ENCODE data around the gene RILP.

Gene RILP

GRCh38 chr17:1648173-1648962 is 1.3 kb downstream of the RILP start:
- DNase-seq (ENCODE audit: low read depth) = no peak

- no peak for DNase-seq (ENCODE audit: low read depth)
These were observed 1.9 kb downstream of the RILP start for GRCh38 chr17:1647802-1648171.

DNA sequence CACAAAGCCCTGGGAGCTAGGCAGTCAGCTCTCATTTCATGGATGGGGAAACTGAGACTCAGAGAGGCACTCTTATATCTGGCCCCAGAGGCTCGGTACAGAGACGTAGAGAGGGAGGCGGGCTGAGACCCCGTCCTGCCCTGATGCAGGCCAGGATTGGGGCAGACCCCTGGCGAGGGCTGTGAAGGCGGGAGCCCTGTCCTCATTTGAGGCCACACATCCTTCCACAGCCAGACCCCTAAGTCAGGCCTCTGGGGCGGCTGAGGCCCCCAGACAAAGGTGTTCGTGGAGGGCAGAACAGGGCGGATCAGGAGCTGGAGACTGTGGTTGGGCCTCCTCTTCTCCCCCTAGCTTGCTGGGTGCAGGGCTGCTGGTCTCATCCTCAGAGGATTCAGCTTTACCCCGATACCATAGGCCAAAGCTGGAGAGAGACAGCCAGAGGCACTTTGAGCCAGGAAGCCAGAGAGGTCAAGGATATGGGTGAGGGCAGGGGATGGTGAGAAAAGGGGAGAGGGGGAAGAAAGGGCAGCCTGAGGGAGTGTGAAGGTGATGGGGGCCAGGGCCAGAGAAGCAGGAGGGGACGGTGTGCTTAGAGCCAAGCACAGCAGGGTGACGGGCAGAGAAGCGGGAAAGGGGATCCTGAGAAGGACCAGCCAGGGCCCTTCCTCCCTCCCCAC is 3.3 kb downstream of the RILP start:
- no peak for DNase-seq (ENCODE audit: low read depth)

- no peak for DNase-seq (ENCODE audit: low read depth)
These were observed 4.2 kb downstream of the RILP start, which contains the start of gene SCARF1 for GRCh38 chr17:1645207-1646171. TSS of gene SCARF1 (minus strand) at chr17:1645732. CDS start at chr17:1645697, 35 bp downstream.

- DNase-seq (ENCODE audit: low read depth) = peak; percentile 50
These were observed 5.0 kb downstream of the RILP start for GRCh38 chr17:1644493-1645206.

GRCh38 chr17:1643999-1644492 is 5.6 kb downstream of the RILP start:
- DNase-seq (ENCODE audit: low read depth) = no peak

DNA sequence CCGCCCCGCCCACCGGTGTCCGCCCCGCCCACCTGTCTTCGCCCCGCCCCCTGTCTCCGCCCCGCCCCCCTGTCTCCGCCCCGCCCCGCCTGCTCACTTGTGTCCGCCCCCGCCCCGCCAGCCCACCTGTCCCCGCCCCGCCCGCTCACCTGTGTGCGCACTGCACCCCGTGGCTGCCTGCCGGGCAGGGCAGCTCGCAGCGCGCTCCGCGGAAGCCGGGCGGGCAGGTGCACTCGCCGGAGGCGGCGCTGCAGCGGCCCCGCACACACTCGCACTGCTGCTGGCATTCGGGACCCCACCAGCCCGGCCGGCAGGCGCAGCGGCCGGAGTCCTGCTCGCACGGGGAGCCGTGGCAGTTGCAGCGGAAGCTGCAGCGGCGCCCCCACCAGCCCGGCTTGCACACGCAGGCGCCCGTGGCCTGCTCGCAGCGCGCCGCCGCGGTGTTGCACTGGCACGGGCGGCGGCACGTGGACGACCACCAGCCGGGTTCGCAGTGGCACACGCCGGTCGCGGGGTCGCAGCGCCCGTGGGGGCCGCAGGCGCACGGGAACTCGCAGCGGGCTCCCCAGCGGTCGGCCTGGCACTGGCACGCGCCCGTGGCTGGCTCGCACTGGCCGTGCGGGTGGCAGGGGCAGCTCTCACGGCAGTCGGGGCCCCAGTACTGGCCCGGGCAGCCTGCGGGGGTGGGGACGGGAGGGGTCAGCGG is 6.2 kb downstream of the RILP start:
- no peak for DNase-seq (ENCODE audit: low read depth)

GRCh38 chr17:1641065-1641403 is 8.6 kb downstream of the RILP start:
- no peak for DNase-seq (ENCODE audit: low read depth)

DNA sequence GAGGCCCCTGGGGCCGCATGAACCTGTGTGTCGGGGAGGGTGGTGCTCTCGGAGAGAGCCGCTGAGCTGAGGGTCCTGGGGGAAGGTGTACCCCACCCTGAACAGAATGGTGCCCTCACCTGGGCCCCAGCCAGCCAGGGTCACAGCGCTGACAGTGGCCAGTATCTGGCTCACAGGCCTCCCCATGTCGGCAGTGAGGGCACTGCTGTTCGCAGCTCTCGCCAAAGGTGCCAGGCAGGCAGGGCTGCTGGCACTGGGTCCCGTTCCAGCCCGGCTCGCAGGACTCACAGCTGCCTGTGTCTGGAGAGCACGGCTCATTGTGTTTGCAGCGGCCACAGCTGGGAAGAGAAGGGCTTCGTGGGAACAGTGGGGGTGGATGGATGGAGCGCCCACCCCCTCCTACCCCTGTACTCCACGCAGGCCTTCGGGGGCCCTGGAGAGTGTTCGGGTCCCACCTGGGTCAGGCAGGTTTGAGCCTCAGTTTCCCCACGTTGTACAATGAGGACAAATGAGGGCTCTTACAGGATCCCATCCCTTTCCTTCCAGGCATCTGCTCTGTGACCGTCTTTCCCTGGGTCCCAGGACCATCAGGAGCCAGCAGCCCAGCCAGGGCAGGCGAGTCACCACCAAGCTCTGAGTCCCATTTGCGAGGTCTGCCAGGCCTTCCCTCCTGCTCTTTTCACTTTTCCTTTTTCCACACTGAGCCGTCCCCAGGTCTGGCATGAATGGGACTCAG is 9.2 kb downstream of the RILP start:
- DNase-seq (ENCODE audit: low read depth) = no peak

DNA sequence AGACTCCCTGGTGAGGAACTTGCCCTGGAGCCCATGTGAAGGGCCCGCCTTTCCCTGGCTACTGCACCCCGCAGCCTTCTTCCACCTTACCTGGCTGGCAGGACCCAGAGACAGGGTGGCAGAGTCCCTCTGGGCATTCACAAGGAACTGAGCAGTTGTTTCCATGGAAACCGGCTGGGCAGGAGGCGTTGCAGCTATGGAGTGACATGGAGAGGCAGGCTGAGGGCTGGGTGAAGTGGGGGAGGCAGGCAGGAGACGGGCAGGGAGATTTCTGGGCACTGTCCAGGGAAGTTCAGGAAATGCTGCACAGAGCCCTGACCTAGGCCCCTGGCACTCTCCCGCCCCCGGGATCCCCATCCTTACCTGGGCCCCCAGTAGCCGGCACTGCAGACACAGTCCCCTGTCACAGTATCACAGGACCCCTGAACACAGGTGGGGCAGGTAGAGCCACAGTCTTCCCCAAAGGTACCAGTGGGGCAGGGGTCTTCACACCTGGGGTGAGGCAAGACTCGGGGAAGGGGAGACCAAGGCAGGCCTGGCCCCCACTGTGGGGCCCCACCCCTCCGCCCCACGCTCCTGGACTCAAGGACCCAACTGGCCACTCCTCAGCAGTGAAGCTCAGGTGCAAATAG is 10.0 kb downstream of the RILP start:
- no peak for DNase-seq (ENCODE audit: low read depth)

GRCh38 chr17:1638624-1639300 is 10.9 kb downstream of the RILP start:
- no peak for DNase-seq (ENCODE audit: low read depth)

DNA sequence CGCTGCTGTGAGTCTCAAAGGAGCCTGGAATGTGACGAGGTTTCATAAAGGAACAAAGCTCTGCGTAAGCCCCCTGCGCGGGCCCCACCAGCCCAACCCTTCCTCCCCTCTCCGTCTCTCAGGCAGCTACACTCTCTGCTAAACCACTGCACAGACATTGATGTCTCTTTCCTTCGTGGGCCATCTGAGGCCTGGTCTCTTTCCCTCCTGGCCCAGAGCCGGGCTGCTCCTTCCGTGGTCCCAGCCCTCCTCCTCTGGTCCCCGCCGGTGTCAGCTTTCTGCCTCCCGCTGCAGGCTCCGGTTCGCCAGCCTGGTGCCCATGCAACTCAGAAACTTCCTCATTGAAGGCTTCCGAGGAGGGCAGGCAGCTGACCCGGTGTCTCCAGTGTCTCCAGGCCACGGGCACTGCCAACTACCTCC is 11.5 kb downstream of the RILP start:
- no peak for DNase-seq (ENCODE audit: low read depth)

GRCh38 chr17:1636732-1637285 is 12.9 kb downstream of the RILP start:
- no peak for DNase-seq (ENCODE audit: low read depth)

GRCh38 chr17:1635675-1636465 is 13.8 kb downstream of the RILP start:
- no peak for DNase-seq (ENCODE audit: low read depth)

DNA sequence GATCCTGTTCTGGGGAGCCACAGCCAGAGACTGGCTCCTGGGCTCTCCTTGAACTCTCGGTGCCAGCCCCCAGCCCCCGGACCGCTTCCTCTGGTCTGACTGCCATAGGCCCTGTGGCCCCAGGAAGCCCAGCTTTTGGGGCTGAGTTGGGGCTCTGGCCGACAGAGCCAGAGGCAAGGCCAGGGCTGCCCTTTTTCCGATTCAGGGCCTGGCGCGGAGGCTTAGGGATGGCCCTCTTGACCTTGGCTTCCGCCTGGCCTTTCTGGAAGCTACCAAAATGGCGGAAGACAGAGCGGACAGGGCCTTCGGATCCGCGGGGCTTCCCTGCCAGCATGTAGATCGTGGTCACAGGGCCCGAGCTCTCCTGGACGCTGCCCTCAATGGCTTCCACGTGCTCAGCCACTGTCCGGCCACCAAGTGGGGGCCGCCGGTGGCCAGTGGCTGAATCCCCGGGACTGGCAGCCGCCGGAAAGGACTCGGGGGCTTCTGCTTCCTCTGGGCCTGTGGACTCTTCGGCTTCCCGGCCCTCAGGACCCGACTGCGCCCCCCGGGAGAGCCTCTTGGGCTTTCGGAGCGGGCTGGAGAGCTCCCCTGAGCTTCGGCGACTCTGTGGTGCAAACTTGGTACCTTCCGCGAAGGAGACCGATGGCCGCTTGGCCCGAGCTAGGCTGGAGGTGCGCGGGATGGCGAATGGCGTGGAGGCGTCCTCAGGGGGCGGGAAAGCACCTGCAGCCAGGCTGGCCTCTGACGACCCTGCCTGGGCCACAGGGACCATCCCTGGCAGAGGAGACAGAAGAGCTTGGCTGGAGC is 14.6 kb downstream of the RILP start:
- no peak for DNase-seq (ENCODE audit: low read depth)

DNA sequence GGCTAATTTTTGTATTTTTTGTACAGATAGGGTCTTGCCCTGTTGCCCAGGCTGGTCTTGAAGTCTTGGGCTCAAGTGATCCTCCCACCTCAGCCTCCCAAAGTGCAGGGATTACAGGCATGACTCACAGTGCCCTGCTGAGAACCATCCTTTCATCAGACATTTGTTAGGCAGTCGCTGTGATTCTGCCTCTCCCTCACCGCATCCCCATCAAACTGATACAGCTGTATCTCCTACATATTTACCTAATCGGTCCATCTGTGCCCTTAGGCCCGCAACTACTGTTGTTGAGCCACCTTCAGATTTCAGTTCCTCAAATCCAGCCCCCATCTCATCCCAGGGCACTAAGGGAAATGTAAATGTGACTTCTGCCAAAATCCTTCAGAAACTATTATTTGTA is 19.0 kb downstream of the RILP start:
- no peak for DNase-seq (ENCODE audit: low read depth)

Measured in HS-5 (cell line).